ENCODE results near the gene TOM1L2. TPM values are rescaled to one million over a fixed set of nuclear protein-coding genes. Genes with fewer than 3 reads are reported as not detected.

Gene TOM1L2
- 100 to 1,000 TPM in 1 of 5 donors, 10 to 100 TPM in 4; 33.8 to 154 (median 51.3) TPM for total RNA-seq
- polyA plus RNA-seq, result 10 to 100 TPM; 13.3 to 24.2 (median 23.1) TPM
- long read RNA-seq, donor 1, result 0 reads
- long read RNA-seq, donor 2, partial matches to known transcripts, result 0 of 4 reads
- long read RNA-seq, donor 2, other reads (novel, unspliced or antisense), result 0 of 4 reads
- long read RNA-seq, donor 3, result 0 reads
- long read RNA-seq, donor 4, result 0 reads
- long read RNA-seq, donor 5, partial matches to known transcripts, result 0 of 4 reads
- long read RNA-seq, donor 5, other reads (novel, unspliced or antisense), result 0 of 4 reads
- long read RNA-seq, donor 6, transcript TOM1L2-202 (15 exons, 2,418 nt), result major isoform, 7 of 21 reads
- long read RNA-seq, donor 6, partial matches to known transcripts, result 5 of 21 reads
- long read RNA-seq, donor 6, other reads (novel, unspliced or antisense), result 0 of 21 reads
- long read RNA-seq, donor 7, partial matches to known transcripts, result 0 of 5 reads
- long read RNA-seq, donor 7, other reads (novel, unspliced or antisense), result 0 of 5 reads
- long read RNA-seq, donor 8, partial matches to known transcripts, result 0 of 2 reads
- long read RNA-seq, donor 8, other reads (novel, unspliced or antisense), result 0 of 2 reads
- long read RNA-seq, donor 9, partial matches to known transcripts, result 0 of 2 reads
- long read RNA-seq, donor 9, other reads (novel, unspliced or antisense), result 0 of 2 reads
- long read RNA-seq, donor 10, result 0 reads

- DNase-seq, result peak; percentile 100
- Histone ChIP-seq H3K4me1 (peaks cover 23 to 55% (median 36%) of the 10 kb centered on the region in 4 donors), H3K4me3 (peak within 1 kb of the TSS; percentile 74 to 95 (median 89)), H3K27me3 (no peaks in the 10 kb centered on the region), H3K36me3 (no peaks in the 10 kb centered on the region), H3K27ac (peak within 1 kb of the TSS; percentile 92 to 99 (median 95)), H3K9me3 (no peaks in the 10 kb centered on the region)
- 0 to 1% (median 0%) methylated on average over 44 to 59 of the region's 59 CpGs for WGBS, 5 donors
- TF ChIP-seq POLR2AphosphoS5 (IDR thresholded peaks at IDR 0.05), result peak; percentile 76 to 87 (median 84)
- no peak for TF ChIP-seq EP300 (IDR thresholded peaks at IDR 0.05)
- peak in 2 of 4 donors; percentile 72 to 88 for TF ChIP-seq POLR2A (IDR thresholded peaks at IDR 0.05)
- TF ChIP-seq, protein P1, sequence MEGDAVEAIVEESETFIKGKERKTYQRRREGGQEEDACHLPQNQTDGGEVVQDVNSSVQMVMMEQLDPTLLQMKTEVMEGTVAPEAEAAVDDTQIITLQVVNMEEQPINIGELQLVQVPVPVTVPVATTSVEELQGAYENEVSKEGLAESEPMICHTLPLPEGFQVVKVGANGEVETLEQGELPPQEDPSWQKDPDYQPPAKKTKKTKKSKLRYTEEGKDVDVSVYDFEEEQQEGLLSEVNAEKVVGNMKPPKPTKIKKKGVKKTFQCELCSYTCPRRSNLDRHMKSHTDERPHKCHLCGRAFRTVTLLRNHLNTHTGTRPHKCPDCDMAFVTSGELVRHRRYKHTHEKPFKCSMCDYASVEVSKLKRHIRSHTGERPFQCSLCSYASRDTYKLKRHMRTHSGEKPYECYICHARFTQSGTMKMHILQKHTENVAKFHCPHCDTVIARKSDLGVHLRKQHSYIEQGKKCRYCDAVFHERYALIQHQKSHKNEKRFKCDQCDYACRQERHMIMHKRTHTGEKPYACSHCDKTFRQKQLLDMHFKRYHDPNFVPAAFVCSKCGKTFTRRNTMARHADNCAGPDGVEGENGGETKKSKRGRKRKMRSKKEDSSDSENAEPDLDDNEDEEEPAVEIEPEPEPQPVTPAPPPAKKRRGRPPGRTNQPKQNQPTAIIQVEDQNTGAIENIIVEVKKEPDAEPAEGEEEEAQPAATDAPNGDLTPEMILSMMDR (IDR thresholded peaks at IDR 0.05), result peak in 2 of 7 experiments; percentile 26 to 30
- intact Hi-C loops (cut with DNase I; ENCODE audit: low total_unique reads), result no loop called here
Observed at GRCh38 chr17:17972126-17972951, at the start of gene TOM1L2, which contains the start of gene DRC3. Gene TOM1L2, minus strand, starts transcription at chr17:17972400. Its CDS starts 87 bp downstream, at chr17:17972313. Gene DRC3, plus strand, starts transcription at chr17:17972862. Its CDS starts 4,737 bp downstream, at chr17:17977599.

GRCh38 chr17:18021372-18021771 is 49.2 kb upstream of the TOM1L2 start:
- H3K4me1 ChIP-seq, result peaks cover 11 to 25% (median 15%) of the 10 kb centered on the region in 4 donors
- no peak overlapping the region for H3K4me3 ChIP-seq
- no peaks in the 10 kb centered on the region for H3K9me3 ChIP-seq
- no peaks in the 10 kb centered on the region for H3K27me3 ChIP-seq
- no peak for TF ChIP-seq POLR2A (IDR thresholded peaks at IDR 0.05)
- TF ChIP-seq POLR2AphosphoS5 (IDR thresholded peaks at IDR 0.05), result no peak
- TF ChIP-seq EP300 (IDR thresholded peaks at IDR 0.05), result no peak
- TF ChIP-seq, protein P1 (IDR thresholded peaks at IDR 0.05), result no peak
- H3K36me3 ChIP-seq, result peaks cover 4 to 53% (median 44%) of the 10 kb centered on the region in 4 donors
- 91 to 97% (median 96%) methylated on average over 5 of the region's 5 CpGs for WGBS, 5 donors
- H3K27ac ChIP-seq, result no peak overlapping the region
- DNase-seq, result no peak
- intact Hi-C loops (cut with DNase I; ENCODE audit: low total_unique reads), result no loop called here

- no peaks in the 10 kb centered on the region for H3K9me3 ChIP-seq
- H3K4me1 ChIP-seq, result peaks cover 11 to 21% (median 15%) of the 10 kb centered on the region in 4 donors
- H3K36me3 ChIP-seq, result peaks cover 4 to 49% (median 44%) of the 10 kb centered on the region in 4 donors
- no peak for DNase-seq
- TF ChIP-seq, protein P1 (IDR thresholded peaks at IDR 0.05), result no peak
- TF ChIP-seq POLR2A (IDR thresholded peaks at IDR 0.05), result no peak
- TF ChIP-seq POLR2AphosphoS5 (IDR thresholded peaks at IDR 0.05), result no peak
- no peak for TF ChIP-seq EP300 (IDR thresholded peaks at IDR 0.05)
- no peak overlapping the region for H3K4me3 ChIP-seq
- no peaks in the 10 kb centered on the region for H3K27me3 ChIP-seq
- intact Hi-C loops (cut with DNase I; ENCODE audit: low total_unique reads), result no loop called here
- H3K27ac ChIP-seq, result no peak overlapping the region
- 94 to 100% (median 99%) methylated on average over 6 of the region's 6 CpGs for WGBS, 5 donors
Observed at GRCh38 chr17:18020971-18021370, 48.8 kb upstream of the TOM1L2 start.

- 70 to 86% (median 83%) methylated on average over 2 of the region's 2 CpGs for WGBS, 5 donors
- H3K36me3 ChIP-seq, result peaks cover 4 to 51% (median 46%) of the 10 kb centered on the region in 4 donors
- intact Hi-C loops (cut with DNase I; ENCODE audit: low total_unique reads), result no loop called here
Observed at GRCh38 chr17:18019838-18020154, 47.6 kb upstream of the TOM1L2 start.

More at GRCh38 chr17:18019838-18020154, 47.6 kb upstream of the TOM1L2 start:
- DNase-seq, result no peak
- Histone ChIP-seq H3K27ac (no peak overlapping the region), H3K27me3 (no peaks in the 10 kb centered on the region), H3K4me1 (peaks cover 11 to 18% (median 15%) of the 10 kb centered on the region in 4 donors), H3K4me3 (no peak overlapping the region), H3K9me3 (no peaks in the 10 kb centered on the region)
- no peak for TF ChIP-seq POLR2AphosphoS5 (IDR thresholded peaks at IDR 0.05)
- no peak for TF ChIP-seq EP300 (IDR thresholded peaks at IDR 0.05)

Data from stomach (tissue), 19 donors.